Glomerular endothelial cell (primary cell): ENCODE data around the gene PPP6R2. TPM values are rescaled to one million over a fixed set of nuclear protein-coding genes. Genes with fewer than 3 reads are reported as not detected.

Experiments
- DNase-seq: peaks from one replicate; pipeline ENCODE4 v3.0.0-alpha.2; 2011; ENCODE audit warnings: low read depth, low spot score; ENCODE audit errors: extremely low read depth
- total RNA-seq: library from RNA; depleted of rRNA; stranded (reverse); fragments of >200 nt; gene quantifications from 2 replicates; pipeline ENCODE4 v1.2.3, GENCODE V29; 2015

PPP6R2 gene
- total RNA-seq, 1 donor from 2014 or later = 67.4 TPM

DNA sequence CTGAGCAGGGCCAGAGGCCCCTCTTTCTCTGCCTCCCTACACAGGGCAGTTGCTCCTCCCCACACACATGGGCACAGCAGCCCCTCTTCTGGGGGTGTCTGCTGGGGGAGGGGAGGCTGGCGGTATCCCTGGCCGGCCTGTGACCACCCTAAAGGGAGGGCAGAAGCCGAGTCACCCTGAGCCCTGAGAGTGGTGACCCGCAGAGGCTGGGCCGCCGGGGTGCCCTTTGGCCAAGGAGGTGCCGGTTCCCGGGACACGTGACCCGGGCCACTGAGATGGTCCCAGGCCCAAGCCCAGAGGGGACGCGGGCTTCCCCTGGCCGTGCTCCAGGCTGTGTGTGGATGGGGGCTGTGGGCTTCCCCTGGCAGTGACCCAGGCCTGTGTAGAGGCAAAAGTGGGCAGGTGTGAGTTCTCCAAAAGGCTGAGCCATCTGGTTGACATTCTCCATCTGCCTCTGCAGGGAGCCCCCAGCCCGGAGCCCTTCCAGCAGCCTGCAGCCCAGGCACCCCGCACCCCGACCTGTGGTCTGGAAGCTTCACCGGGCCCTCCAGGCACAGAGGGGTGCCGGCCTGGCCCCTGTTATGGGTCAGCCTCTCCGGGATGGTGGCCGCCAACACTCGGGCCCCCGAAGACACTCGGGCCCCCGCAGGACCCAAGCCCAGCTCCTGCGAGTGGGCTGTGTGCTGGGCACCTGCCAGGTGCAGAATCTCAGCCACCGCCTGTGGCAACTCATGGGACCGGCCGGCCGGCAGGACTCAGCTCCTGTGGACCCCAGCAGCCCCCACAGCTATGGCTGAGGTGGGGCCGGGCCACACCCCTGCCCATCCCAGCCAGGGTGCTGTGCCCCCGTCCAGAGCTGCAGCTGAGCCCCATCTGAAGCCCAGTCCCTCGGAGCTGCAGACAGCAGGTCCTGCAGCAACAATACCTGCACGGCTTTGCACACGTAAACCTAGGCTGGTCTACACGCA lies 139.3 kb downstream of the PPP6R2 start:
- DNase-seq = no peak

DNA sequence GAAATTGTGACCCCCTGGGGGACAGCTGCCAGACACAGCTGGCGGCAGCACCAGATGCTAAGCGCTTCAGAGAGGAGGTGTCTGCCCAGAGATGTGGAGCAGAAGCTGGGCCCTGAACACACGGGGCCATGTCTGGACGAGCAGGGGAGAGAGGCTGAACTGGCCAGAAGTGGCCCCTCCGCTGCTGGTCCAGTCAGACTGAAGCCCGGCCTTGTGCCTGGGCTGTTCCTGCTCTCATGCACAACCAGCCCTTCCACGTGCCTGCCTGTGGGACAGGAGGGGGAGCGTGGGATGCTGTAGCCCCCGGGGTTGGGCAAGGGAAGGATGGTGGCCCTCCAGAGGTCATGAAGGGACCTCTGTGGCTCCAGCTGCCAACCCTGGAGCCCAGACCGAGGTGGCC lies 140.0 kb downstream of the PPP6R2 start:
- DNase-seq = no peak

DNA sequence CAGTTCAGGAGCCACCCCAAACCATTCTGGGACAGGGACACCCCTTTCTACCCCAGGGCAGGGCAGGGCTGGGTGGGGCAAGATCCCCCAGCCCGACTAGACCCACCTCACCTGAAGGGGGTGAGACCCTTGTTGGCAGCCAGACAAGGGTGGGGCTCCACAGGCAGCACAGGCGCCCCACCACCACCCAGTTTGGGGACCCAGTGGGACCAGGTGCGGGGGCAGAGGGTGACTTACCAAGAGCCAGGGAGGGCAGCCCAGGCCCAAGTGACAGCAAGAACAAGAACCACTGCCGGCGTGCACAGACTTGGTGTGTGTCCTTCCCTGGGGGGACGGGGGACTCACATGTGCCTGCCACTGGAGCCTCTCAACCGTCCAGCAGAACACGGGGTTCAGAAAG lies 140.4 kb downstream of the PPP6R2 start:
- DNase-seq = no peak

DNA sequence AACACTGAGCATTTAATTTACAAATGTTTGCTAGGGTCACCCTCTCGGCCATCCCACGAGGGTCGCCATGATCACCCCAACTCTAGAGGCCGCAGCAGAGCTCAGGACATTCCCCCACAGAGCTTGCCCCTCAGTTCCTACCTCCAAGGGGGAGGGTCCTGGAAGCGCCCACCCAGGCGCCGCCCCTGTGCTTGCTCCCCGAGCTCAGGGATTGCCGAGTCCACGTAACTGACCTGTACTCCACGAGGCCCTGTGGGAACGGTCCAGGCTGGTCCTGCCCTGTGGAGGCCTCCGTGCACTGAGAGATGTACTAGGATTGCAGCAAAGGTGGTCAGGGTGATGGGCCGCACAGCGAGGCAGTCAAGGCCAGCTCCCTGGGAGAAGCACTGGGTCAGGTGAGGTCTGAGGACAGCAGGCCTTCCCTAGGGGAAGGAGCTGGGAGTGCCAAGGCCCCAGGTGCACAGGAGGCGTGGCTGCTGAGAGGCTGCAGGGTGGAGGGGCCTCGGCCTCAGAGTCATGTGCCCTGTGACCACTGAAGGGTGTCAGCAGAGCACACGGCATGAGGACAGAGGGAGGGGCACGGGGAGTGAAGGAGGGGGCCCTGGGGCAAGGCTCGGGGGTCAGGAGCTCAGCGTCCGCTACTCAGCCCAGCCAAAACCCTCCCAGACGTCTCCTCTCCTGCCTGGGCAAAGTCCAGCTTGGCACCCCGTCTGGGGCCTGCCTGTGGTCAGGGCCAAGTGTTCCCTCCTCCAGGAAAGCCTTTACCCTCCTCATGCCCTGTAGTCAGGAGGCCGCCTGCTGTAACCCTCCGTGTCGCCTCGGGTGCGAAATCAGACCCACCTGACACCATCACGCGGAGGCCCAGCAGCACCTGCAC lies 141.1 kb downstream of the PPP6R2 start:
- DNase-seq = no peak

DNA sequence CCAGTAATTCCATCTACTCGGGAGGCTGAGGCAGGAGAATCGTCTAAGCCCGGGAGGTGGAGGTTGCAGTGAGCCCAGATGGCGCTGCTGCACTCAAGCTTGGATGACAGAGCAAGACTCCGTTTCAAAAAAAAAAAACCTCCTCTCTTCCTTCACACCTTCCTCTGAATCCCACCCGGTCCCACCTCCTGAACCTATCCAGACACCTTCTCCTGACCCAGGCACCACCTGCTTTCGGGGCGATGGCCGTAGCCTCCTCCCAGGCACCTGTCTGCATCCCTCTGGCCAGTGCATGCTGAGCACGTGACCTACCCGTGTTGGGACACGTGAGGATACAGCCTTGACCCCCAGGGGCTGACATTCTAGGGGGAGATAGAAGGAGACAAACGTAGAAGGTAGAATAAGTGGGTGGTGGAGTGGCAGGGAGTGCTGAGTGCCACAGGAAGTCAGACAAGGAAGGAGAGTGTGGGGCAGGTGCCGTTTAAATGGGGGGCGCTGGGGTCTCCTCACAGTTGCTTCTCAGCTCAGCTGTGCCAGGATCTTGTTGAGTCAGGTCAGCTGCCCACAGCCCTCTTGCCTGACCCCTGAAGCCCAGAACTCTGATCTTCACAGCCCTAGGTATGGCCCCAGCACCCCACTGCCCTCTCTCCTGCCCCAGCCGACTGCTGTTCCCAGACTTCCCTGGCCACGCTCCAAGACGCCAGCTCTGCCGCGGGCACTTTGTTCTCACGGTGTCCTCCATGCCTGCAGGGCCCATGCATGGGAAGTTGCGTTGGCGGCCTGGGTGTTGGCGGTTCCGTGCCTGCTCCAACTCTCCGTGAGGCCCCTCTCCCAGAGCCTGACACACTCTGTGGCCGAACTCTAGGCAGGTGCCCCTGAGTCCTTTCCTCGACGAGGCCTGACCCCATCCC lies 142.3 kb downstream of the PPP6R2 start:
- DNase-seq = no peak

DNA sequence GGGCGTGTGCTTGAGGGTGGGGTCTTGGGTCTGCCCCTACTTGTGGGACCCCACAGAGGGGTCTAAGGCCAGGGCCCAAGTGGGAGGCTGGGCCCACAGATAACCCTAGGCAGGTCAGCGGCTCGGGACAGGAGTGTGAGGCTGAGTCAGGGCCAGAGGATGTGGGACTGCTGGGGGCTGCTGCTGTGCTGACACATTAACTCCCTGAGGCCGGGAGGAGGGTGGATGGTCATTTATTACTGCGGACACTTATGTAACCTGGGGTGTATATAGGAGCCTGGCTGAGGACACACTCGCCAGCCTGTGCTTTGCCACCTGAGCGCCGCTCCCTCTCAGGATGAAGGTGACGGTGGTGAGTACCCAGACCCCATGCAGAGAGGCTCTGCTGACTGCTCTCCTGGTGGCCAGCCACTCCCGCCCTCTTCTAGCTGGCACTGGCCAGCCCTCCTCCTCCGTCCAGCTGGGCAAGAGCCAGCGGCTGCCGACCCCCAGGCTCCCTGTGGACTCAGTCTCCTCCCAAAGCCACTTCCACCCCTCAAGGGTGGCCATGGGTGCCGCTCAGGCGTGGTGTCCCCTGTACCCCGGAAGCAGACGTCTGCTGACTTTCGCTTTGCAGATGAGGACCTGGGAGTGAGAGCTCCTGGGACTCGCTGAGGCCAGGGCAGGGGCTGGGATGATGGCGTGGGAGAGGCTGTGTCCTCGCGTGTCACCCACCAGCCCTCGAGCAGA lies 143.6 kb downstream of the PPP6R2 start, which contains the start of gene MIOX:
Gene MIOX (plus strand): TSS at position 299 of the 729 bp plus-strand sequence. CDS start 39 bp downstream, at position 338.
- DNase-seq = no peak

DNA sequence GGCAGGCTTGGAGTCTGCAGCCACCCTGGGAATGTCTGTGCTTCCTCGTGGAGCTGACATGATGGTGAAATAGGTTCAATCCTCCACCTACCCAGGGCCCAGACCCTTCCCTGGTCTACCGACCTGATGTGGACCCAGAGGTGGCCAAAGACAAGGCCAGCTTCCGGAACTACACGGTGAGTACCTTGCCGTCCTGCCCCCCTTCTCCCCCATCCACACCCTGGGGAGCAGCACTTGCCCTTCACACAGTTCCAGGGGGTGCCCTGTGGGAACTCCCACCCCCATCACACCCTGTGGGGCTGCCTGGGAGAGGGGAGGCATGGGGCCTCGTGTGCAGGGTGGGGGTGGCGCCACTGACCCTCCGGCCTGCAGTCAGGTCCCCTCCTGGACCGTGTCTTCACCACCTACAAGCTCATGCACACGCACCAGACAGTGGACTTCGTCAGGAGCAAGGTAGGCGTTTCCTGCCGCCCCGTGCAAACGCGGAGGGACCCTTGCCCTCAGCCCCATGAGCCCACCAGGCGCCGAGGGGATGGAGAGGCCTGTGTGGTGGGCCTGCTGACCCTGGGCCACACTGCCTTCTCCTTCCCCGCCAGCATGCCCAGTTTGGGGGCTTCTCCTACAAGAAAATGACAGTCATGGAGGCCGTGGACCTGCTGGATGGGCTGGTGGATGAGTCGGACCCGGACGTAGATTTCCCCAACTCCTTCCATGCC lies 144.3 kb downstream of the PPP6R2 start:
- DNase-seq = no peak

DNA sequence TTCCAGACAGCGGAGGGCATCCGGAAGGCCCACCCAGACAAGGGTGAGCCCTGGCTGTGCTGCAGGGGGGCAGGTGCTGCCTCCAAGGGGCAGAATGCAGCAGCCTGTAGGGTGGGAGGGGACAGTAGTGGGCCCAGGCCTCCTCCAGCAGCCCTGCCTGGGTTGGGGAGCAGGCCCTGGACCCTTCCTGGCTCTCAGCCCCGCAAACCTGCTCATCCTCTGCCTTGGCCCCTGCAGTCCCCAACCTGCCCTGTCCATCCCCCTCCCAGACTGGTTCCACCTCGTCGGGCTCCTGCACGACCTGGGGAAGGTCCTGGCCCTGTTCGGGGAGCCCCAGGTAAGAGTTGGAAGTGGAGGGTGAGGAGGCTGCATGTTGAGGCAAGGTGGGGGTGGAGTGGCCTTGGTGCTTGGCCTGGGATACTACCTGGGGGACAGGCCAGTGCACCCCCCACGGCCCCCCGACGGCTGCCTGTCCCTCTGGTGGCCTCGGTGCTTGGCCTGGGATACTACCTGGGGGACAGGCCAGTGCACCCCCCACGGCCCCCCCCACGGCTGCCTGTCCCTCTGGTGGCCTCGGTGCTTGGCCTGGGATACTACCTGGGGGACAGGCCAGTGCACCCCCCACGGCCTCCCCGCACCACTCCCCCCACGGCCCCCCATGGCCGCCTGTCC lies 145.0 kb downstream of the PPP6R2 start:
- no peak for DNase-seq

DNA sequence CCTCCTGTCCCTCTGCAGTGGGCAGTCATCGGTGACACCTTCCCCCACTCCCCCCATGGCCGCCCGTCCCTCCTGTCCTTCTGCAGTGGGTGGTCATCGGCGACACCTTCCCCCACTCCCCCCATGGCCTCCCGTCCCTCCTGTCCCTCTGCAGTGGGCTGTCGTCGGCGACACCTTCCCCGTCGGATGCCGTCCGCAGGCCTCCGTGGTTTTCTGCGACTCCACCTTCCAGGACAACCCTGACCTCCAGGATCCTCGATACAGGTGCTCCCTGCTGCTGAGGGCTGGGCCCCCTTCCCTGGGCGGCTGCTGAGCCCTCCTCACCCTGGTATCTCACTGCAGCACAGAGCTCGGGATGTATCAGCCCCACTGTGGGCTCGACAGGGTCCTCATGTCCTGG lies 145.8 kb downstream of the PPP6R2 start:
- no peak for DNase-seq

DNA sequence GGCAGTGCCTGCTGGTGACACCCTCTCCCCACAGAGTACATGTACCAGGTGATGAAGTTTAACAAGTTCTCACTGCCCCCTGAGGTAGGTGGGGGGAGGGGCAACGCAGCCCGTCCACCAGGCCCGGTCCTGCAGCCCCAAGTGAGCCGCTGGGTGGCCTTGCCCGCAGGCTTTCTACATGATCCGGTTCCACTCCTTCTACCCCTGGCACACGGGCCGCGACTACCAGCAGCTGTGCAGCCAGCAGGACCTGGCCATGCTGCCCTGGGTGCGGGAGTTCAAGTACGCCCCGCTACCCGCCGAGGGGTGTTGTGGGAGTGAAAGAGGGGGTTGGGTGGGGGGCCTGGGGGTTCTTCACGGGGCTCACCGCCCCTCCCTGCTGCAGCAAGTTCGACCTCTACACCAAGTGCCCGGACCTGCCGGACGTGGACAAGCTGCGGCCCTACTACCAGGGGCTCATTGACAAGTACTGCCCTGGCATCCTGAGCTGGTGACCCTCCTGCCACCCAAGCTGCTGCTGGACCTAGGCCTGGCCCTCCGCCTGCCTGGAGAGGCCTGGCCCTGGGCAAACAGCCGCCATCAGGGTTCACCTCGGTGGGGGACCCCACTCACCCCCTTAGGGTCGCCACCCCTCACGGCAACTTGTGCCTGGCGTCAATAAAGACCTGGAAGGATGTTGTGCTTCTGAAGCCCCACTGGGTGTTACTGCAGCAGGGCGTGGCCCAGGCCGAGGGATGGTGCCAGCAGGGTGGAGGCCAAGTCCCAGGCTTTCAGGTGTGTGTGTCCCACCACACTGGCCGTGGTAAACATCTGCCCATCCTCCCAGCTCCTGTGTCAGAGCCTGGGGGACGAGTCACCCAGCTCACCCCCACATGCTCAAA lies 146.5 kb downstream of the PPP6R2 start:
- no peak for DNase-seq

DNA sequence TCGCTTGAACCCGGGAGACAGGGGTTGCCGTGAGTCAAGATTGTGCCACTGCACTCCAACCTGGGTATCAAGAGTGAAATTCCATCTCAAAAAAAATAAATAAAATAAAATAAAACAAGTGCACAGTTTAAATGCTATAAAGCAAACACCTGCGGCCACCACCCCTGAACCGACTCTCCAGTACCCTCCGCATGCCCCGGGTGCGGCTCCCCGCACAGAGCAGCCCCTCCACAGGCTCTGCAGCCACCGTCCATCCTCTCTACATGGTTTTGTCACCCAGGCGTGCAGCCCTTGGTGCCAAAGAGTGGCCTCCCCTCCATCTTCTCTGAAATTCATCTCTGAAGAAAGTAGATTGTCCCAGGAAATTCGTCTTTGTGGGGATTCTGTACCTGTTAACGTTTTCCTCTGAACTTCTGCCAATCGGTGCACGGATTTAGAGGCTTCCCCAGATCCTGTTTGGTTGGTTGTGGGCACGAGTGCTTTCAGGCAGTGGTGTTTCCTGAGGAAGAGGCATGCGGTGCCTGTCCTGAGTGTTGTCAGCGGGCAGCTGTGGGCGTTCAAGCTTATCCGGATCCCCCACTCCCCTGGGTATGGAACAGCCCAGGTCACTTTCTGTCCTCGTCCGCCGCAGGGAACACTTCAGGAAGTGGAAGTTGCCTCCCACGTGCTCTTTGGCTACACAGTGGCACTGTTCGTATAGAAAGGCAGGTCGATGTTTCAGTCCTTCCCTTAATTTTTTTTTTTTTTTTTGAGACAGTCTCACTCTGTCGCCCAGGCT lies 147.6 kb downstream of the PPP6R2 start:
- DNase-seq = no peak

Other genes starting within 250 kb of the PPP6R2 start
- 1.1 and 1.7 TPM in 2 replicates for gene PANX2, start 172.6 kb upstream of the PPP6R2 start, total RNA-seq
- gene TRABD, start 157.4 kb upstream of the PPP6R2 start, total RNA-seq = 39.9 and 45.0 TPM in 2 replicates
- gene SELENOO, start 142.3 kb upstream of the PPP6R2 start, total RNA-seq = 26.2 and 29.3 TPM in 2 replicates
- gene TUBGCP6, start 98.3 kb upstream of the PPP6R2 start, total RNA-seq = 24.3 and 47.1 TPM in 2 replicates
- gene HDAC10, start 92.1 kb upstream of the PPP6R2 start, total RNA-seq = 49.1 and 55.5 TPM in 2 replicates
- 72.5 and 74.8 TPM in 2 replicates for gene MAPK12, start 81.6 kb upstream of the PPP6R2 start, total RNA-seq
- 34.5 and 39.3 TPM in 2 replicates for gene MAPK11, start 72.9 kb upstream of the PPP6R2 start, total RNA-seq
- gene PLXNB2, start 35.7 kb upstream of the PPP6R2 start, total RNA-seq = 130 and 233 TPM in 2 replicates
- 6.4 and 15.2 TPM in 2 replicates for gene DENND6B, start 16.3 kb upstream of the PPP6R2 start, total RNA-seq
- 53.7 and 66.0 TPM in 2 replicates for gene SBF1, start 131.7 kb downstream of the PPP6R2 start, total RNA-seq
- gene ADM2, start 138.2 kb downstream of the PPP6R2 start, total RNA-seq = 3.1 and 5.4 TPM in 2 replicates
- not detected in 2 replicates for gene MIOX, start 143.5 kb downstream of the PPP6R2 start, total RNA-seq
- 82.2 and 93.8 TPM in 2 replicates for gene LMF2, start 164.4 kb downstream of the PPP6R2 start, total RNA-seq
- gene NCAPH2, start 164.9 kb downstream of the PPP6R2 start, total RNA-seq = 20.9 and 30.9 TPM in 2 replicates
- gene SCO2, start 182.3 kb downstream of the PPP6R2 start, total RNA-seq = 2.6 and 7.3 TPM in 2 replicates
- gene TYMP, start 186.7 kb downstream of the PPP6R2 start, total RNA-seq = 11.3 and 23.9 TPM in 2 replicates
- not detected in 2 replicates for gene KLHDC7B, start 202.6 kb downstream of the PPP6R2 start, total RNA-seq
- 1.7 and 2.6 TPM in 2 replicates for gene SYCE3, start 219.6 kb downstream of the PPP6R2 start, total RNA-seq
- gene CPT1B, start 235.1 kb downstream of the PPP6R2 start, total RNA-seq = 10.7 TPM in 1 of 2 replicates, not detected in the other
- gene CHKB, start 239.5 kb downstream of the PPP6R2 start, total RNA-seq = 42.7 and 60.4 TPM in 2 replicates